SU-DHL-6 (cell line): ENCODE measurements around the gene LRRN2.

Source experiments
- H2AFZ ChIP-seq: fragments of 200-600 bp; sonication (generic); 2 replicates; pipeline ENCODE4 v1.6.1; 2014; ENCODE audit warnings: low read depth, mild to moderate bottlenecking, moderate library complexity, mixed read lengths, antibody characterized with exemption, low read length; ENCODE audit not compliant: severe bottlenecking
- H3F3A ChIP-seq: fragments of 200-600 bp; shearing (Covaris generic); 2 replicates; pipeline ENCODE4 v1.6.0; 2016; ENCODE audit warnings: antibody characterized with exemption, mild to moderate bottlenecking; ENCODE audit not compliant: insufficient read depth
- H3K27ac ChIP-seq: fragments of 200-600 bp; sonication (generic); 2 replicates; pipeline ENCODE4 v1.5.1; 2016; ENCODE audit warnings: low read depth, mild to moderate bottlenecking, low read length, moderate library complexity, mixed read lengths
- H3K27me3 ChIP-seq: fragments of 200-600 bp; sonication (generic), shearing (Covaris generic); 2 replicates; pipeline ENCODE4 v1.6.0; 2014; ENCODE audit warnings: mild to moderate bottlenecking, low read length
- H3K36me3 ChIP-seq: fragments of 200-600 bp; sonication (generic); 2 replicates; pipeline ENCODE4 v1.6.1; 2014; ENCODE audit warnings: mild to moderate bottlenecking, low read length, mixed read lengths
- H3K4me2 ChIP-seq: fragments of 300-600, 200-600 bp; shearing (Covaris generic), sonication (generic); 2 replicates; pipeline ENCODE4 v1.6.0; 2014; ENCODE audit warnings: low read length, low read depth, mild to moderate bottlenecking; ENCODE audit not compliant: poor library complexity, severe bottlenecking
- H3K4me3 ChIP-seq: fragments of 200-600 bp; sonication (generic); 2 replicates; pipeline ENCODE4 v1.5.1; 2014; ENCODE audit warnings: antibody characterized with exemption, low read length, mild to moderate bottlenecking, mixed read lengths; ENCODE audit not compliant: insufficient read depth, poor library complexity, severe bottlenecking
- H3K79me2 ChIP-seq: fragments of 200-600 bp; sonication (generic); 2 replicates; pipeline ENCODE4 v1.6.1; 2014; ENCODE audit warnings: mild to moderate bottlenecking, low read length, moderate library complexity; ENCODE audit not compliant: insufficient read depth
- H3K9ac ChIP-seq: fragments of 200-600 bp; sonication (generic); 2 replicates; pipeline ENCODE4 v1.7.0; 2014; ENCODE audit warnings: mild to moderate bottlenecking, low read length
- H3K9me2 ChIP-seq: fragments of 200-600 bp; sonication (generic); replicated peaks from 2 replicates; pipeline ENCODE4 v1.6.1; 2014; ENCODE audit warnings: low read length; ENCODE audit not compliant: insufficient read depth
- H3K9me3 ChIP-seq: fragments of 200-600 bp; sonication (generic); 2 replicates; pipeline ENCODE4 v1.6.1; 2014; ENCODE audit warnings: low read length, mixed read lengths; ENCODE audit not compliant: insufficient read depth
- H4K20me1 ChIP-seq: fragments of 200-600 bp; sonication (generic); 2 replicates; pipeline ENCODE4 v1.6.1; 2014; ENCODE audit warnings: low read depth, mild to moderate bottlenecking, antibody characterized with exemption, low read length, moderate library complexity, mixed read lengths
- CTCF ChIP-seq: fragments of 200-600 bp; sonication (generic); IDR thresholded peaks from one replicate; pipeline ENCODE4 v1.5.1; 2017; ENCODE audit warnings: antibody characterized with exemption, mild to moderate bottlenecking, low read length, moderate library complexity; ENCODE audit not compliant: insufficient read depth, poor library complexity, severe bottlenecking
- EZH2phosphoT487 ChIP-seq: fragments of 200-600 bp; sonication (generic), shearing (Covaris generic); conservative IDR thresholded peaks from 2 replicates; pipeline ENCODE4 v1.6.1; 2018; ENCODE audit warnings: mild to moderate bottlenecking, antibody characterized with exemption, low read length, moderate library complexity, mixed read lengths

The LRRN2 gene

GRCh38 chr1:204703826-204704612 lies 18.5 kb upstream of the LRRN2 start:
- Histone ChIP-seq H3K27ac (no peak overlapping the region), H3K36me3 (no peaks in the 10 kb centered on the region), H3K9me2 (no peaks in the 10 kb centered on the region), H3K79me2 (no peaks in the 10 kb centered on the region), H3K27me3 (no peaks in the 10 kb centered on the region), H3F3A (no peaks in the 10 kb centered on the region), H3K4me2 (no peak overlapping the region), H4K20me1 (no peaks in the 10 kb centered on the region), H3K9ac (no peak overlapping the region), H3K9me3 (no peaks in the 10 kb centered on the region), H3K4me3 (no peak overlapping the region), H2AFZ (no peak overlapping the region)
- no peak for TF ChIP-seq CTCF
- no peak for TF ChIP-seq EZH2phosphoT487

GRCh38 chr1:204703268-204703664 lies 17.7 kb upstream of the LRRN2 start:
- Histone ChIP-seq H3K9me2 (no peaks in the 10 kb centered on the region), H3K4me2 (no peak overlapping the region), H3K79me2 (no peaks in the 10 kb centered on the region), H2AFZ (no peak overlapping the region), H3K27ac (no peak overlapping the region), H3K4me3 (no peak overlapping the region), H4K20me1 (no peaks in the 10 kb centered on the region), H3K36me3 (no peaks in the 10 kb centered on the region), H3K9me3 (no peaks in the 10 kb centered on the region), H3K27me3 (no peaks in the 10 kb centered on the region), H3F3A (no peaks in the 10 kb centered on the region), H3K9ac (no peak overlapping the region)
- TF ChIP-seq EZH2phosphoT487 (no peak), CTCF (no peak)

- H3K4me2 ChIP-seq: no peak overlapping the region
- H3K27ac ChIP-seq: no peak overlapping the region
- no peaks in the 10 kb centered on the region for H4K20me1 ChIP-seq
- no peaks in the 10 kb centered on the region for H3K36me3 ChIP-seq
- no peak overlapping the region for H2AFZ ChIP-seq
- H3K27me3 ChIP-seq: no peaks in the 10 kb centered on the region
- no peaks in the 10 kb centered on the region for H3K79me2 ChIP-seq
- no peaks in the 10 kb centered on the region for H3K9me2 ChIP-seq
- H3K4me3 ChIP-seq: no peak overlapping the region
- H3K9me3 ChIP-seq: no peaks in the 10 kb centered on the region
- TF ChIP-seq EZH2phosphoT487 (no peak), CTCF (no peak)
- no peak overlapping the region for H3K9ac ChIP-seq
- H3F3A ChIP-seq: no peaks in the 10 kb centered on the region
Measured at GRCh38 chr1:204702552-204703267, 17.2 kb upstream of the LRRN2 start.
